A549 (cell line): Measurements from ENCODE around the gene UCHL5. TPM values are rescaled to one million over a fixed set of nuclear protein-coding genes. Genes with fewer than 3 reads are reported as not detected.

Source experiments
- ATAC-seq, 2 experiments: fragments of 200-7000 bp in 1 of 2; fragments of >200 bp in 1 of 2; cut with Nextera tagmentation in 1 of 2; cut with Tn5 transposase in 1 of 2; 3 replicates each; pipeline versions ENCODE4 v1.8.0 to v1.9.1; 2018 to 2020; ENCODE audit warnings: mild to moderate bottlenecking in 1 of 2, moderate library complexity in 1 of 2
- CTCF ChIA-PET: fragments of 300-600 bp; sonication (Branson Sonifier 250); formaldehyde crosslinking; extraction: SDS; loops from one replicate; lab custom pipeline; 2021; ENCODE audit warnings: antibody characterized with exemption, inconsistent platforms; lab: Yijun Ruan, JAX
- POLR2A ChIA-PET: fragments of 350-600 bp; formaldehyde crosslinking; extraction: SDS; loops from one replicate; lab custom pipeline; 2021; ENCODE audit warnings: antibody characterized with exemption, inconsistent platforms; lab: Yijun Ruan, JAX
- DNase-seq, 2 experiments: peaks; one replicate each; pipeline versions ENCODE4 v3.0.0 to v3.0.0-alpha.2; 2011 to 2016; ENCODE audit warnings: low read depth in 1 of 2, low spot score in 1 of 2
- FAIRE-seq: peaks from 2 replicates; lab custom pipeline; 2011; peaks lifted over from hg19 to GRCh38; lab: Jason Lieb, UNC
- H3K27ac ChIP-seq, 2 experiments: fragments of >200 bp; sonication (Bioruptor Twin); formaldehyde crosslinking; 3 replicates each; pipeline ENCODE4 v1.5.1; 2016 to 2017
- H3K4me1 ChIP-seq: fragments of >200 bp; sonication (Bioruptor Twin); formaldehyde crosslinking; 3 replicates; pipeline ENCODE4 v1.6.1; 2016
- H3K4me2 ChIP-seq: fragments of >200 bp; sonication (Bioruptor Twin); formaldehyde crosslinking; 3 replicates; pipeline ENCODE4 v1.6.1; 2016
- H3K4me3 ChIP-seq: fragments of >200 bp; sonication (Bioruptor Twin); formaldehyde crosslinking; 3 replicates; pipeline ENCODE4 v1.5.1; 2016
- H3K9me3 ChIP-seq: fragments of >200 bp; sonication (Bioruptor Twin); formaldehyde crosslinking; 3 replicates; pipeline ENCODE4 v1.6.1; 2016
- CHD4 ChIP-seq: fragments of 200-600 bp; sonication (generic); IDR thresholded peaks from 2 replicates; pipeline ENCODE4 v1.6.1; 2016; ENCODE audit warnings: antibody characterized with exemption, mild to moderate bottlenecking, borderline replicate concordance
- EHF ChIP-seq: fragments of 250-450 bp; sonication (Bioruptor Pico); IDR thresholded peaks from 2 replicates; pipeline ENCODE4 v1.5.0; 2020; ENCODE audit warnings: mild to moderate bottlenecking
- ESRRA ChIP-seq: fragments of 150-350 bp; IDR thresholded peaks from 2 replicates; pipeline ENCODE4 v1.6.1; 2014; ENCODE audit warnings: mild to moderate bottlenecking, low read length, borderline replicate concordance
- FOSB ChIP-seq: fragments of 250-450 bp; sonication (Bioruptor Pico); IDR thresholded peaks from 2 replicates; pipeline ENCODE4 v1.5.0; 2020; ENCODE audit warnings: mild to moderate bottlenecking, moderate library complexity
- HOXB13 ChIP-seq: fragments of 250-450 bp; sonication (Bioruptor Pico); IDR thresholded peaks from 2 replicates; pipeline ENCODE4 v1.5.0; 2020; ENCODE audit warnings: low read depth, mild to moderate bottlenecking, moderate library complexity
- JUN ChIP-seq, 2 experiments: fragments of >200 bp; sonication (Bioruptor Twin); formaldehyde crosslinking; IDR thresholded peaks; 2 replicates in 1 of 2; 3 replicates in 1 of 2; pipeline ENCODE4 v1.6.1; 2016 to 2017
- KDM1A ChIP-seq: fragments of 200-600 bp; sonication (generic); IDR thresholded peaks from 2 replicates; pipeline ENCODE4 v1.6.1; 2016; ENCODE audit warnings: low read depth, mild to moderate bottlenecking
- KDM5A ChIP-seq: fragments of 200-600 bp; sonication (generic); IDR thresholded peaks from 2 replicates; pipeline ENCODE4 v1.6.1; 2016; ENCODE audit warnings: antibody characterized with exemption, mild to moderate bottlenecking
- NR3C1 ChIP-seq: fragments of >200 bp; sonication (Bioruptor Twin); formaldehyde crosslinking; IDR thresholded peaks from 3 replicates; pipeline ENCODE4 v1.6.1; 2017
- RCOR1 ChIP-seq: fragments of 150-350 bp; IDR thresholded peaks from 2 replicates; pipeline ENCODE4 v1.6.1; 2014; ENCODE audit warnings: antibody characterized with exemption, low read length, low read depth
- RFX5 ChIP-seq: fragments of 450-650 bp; IDR thresholded peaks from 2 replicates; pipeline ENCODE4 v1.7.1; 2014; ENCODE audit warnings: antibody characterized with exemption, mild to moderate bottlenecking, moderate library complexity
- ZFP36 ChIP-seq: fragments of 450-650 bp; IDR thresholded peaks from 2 replicates; pipeline ENCODE4 v1.6.1; 2014; ENCODE audit warnings: borderline replicate concordance; ENCODE audit not compliant: partially characterized antibody
- ZSCAN20 ChIP-seq: fragments of 250-450 bp; sonication (Bioruptor Pico); IDR thresholded peaks from 2 replicates; pipeline ENCODE4 v1.8.0; 2022; ENCODE audit warnings: mild to moderate bottlenecking, moderate library complexity
- WGBS: methylation state at CpG from one replicate; pipeline ENCODE4 v1.1.6; 2017; ENCODE audit errors: missing lambda C conversion rate; 5-methylcytosine and 5-hydroxymethylcytosine counted together
- polyA plus RNA-seq, 4 experiments: library from polyadenylated mRNA; depleted of rRNA in 3 of 4; stranded (reverse); fragments of >200 nt; fragmentation: RNase III in 1 of 4; extraction: RNeasy Plus Mini Kit Qiagen cat#74134 plus additional on column Dnase treatment in 1 of 4; gene quantifications; 2 replicates in 3 of 4; 3 replicates in 1 of 4; pipeline ENCODE4 v1.2.3, GENCODE V29; 2011 to 2017
- TF ChIP-seq, protein P1 (sequence below): fragments of 200-600 bp; sonication (generic); IDR thresholded peaks from 2 replicates; pipeline ENCODE4 v1.6.1; 2016; ENCODE audit warnings: antibody characterized with exemption, mild to moderate bottlenecking, moderate library complexity
- TF ChIP-seq, protein P2 (sequence below): fragments of 250-450 bp; sonication (Bioruptor Pico); IDR thresholded peaks from 2 replicates; pipeline ENCODE4 v1.5.0; 2021; ENCODE audit warnings: mild to moderate bottlenecking, moderate library complexity, borderline replicate concordance
- TF ChIP-seq, protein P3 (sequence below): fragments of 150-350 bp; IDR thresholded peaks from 2 replicates; pipeline ENCODE4 v1.6.1; 2014; ENCODE audit warnings: low read depth, mild to moderate bottlenecking, low read length
- TF ChIP-seq, protein P4 (sequence below): IDR thresholded peaks from 2 replicates; pipeline ENCODE4 v1.6.1; 2012; ENCODE audit warnings: low read depth, borderline replicate concordance

The UCHL5 gene
- polyA plus RNA-seq, 2 of the 4 experiments (the other 2 are of a cell fraction): 53.0 to 68.3 TPM

DNA sequence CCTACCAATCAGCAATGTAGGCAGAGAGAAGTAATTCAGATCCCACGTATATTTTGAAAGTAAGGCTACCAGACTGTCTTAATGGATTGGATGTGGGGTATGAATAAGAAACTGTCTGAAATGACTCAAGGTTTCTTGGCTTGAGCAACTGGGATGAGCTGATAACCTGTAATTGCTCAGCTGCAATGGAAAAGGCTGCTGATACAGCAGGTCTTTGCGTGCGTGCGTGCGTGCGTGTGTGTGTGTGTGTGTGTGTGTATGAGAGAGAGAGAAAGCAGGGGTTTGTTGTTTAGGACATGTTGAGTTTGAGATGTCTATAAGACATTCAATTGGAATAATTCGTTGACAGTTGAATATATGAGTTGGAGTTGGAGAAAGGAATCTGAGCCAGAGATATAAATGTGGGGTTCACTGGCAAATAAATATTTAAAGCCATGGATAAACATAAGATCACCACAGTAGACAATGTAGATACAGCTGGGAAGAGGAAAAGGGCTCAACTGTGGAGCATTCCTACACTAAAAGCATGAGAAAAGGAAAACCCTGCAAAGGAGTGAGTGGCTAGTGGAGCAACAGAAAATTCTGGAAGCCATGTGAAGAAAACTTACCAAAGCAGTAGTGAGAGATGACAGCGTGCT is 72.9 kb downstream of the UCHL5 start (continued):
- TF ChIP-seq, protein P1, sequence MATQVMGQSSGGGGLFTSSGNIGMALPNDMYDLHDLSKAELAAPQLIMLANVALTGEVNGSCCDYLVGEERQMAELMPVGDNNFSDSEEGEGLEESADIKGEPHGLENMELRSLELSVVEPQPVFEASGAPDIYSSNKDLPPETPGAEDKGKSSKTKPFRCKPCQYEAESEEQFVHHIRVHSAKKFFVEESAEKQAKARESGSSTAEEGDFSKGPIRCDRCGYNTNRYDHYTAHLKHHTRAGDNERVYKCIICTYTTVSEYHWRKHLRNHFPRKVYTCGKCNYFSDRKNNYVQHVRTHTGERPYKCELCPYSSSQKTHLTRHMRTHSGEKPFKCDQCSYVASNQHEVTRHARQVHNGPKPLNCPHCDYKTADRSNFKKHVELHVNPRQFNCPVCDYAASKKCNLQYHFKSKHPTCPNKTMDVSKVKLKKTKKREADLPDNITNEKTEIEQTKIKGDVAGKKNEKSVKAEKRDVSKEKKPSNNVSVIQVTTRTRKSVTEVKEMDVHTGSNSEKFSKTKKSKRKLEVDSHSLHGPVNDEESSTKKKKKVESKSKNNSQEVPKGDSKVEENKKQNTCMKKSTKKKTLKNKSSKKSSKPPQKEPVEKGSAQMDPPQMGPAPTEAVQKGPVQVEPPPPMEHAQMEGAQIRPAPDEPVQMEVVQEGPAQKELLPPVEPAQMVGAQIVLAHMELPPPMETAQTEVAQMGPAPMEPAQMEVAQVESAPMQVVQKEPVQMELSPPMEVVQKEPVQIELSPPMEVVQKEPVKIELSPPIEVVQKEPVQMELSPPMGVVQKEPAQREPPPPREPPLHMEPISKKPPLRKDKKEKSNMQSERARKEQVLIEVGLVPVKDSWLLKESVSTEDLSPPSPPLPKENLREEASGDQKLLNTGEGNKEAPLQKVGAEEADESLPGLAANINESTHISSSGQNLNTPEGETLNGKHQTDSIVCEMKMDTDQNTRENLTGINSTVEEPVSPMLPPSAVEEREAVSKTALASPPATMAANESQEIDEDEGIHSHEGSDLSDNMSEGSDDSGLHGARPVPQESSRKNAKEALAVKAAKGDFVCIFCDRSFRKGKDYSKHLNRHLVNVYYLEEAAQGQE: no peak
- TF ChIP-seq JUN (IDR thresholded peaks at IDR 0.05) (no peak), KDM5A (no peak), NR3C1 (no peak), ZFP36 (no peak)

DNA sequence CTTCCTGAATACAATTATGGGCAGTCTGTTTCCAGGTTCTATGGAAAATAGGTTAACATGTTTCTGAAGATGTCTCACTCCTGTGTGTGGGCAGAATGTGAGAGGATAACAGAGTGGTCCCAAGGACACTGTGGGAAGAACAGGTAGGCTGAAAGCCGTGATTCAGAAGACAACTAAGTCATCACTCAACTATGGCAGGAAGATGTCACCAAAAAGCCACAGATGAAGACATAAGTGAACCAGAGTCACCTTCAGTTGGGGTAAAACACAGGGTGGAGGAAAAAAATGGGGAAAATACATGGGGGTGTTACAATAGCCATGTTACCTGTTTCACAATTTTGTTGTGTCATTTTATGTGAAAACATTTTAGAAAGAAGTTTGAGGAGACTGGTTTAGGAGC is 75.1 kb downstream of the UCHL5 start:
- Histone ChIP-seq H3K4me2 (no peak overlapping the region), H3K4me3 (no peak overlapping the region)
- DNase-seq: no peak
- no peak for TF ChIP-seq CHD4
- TF ChIP-seq, protein P2, sequence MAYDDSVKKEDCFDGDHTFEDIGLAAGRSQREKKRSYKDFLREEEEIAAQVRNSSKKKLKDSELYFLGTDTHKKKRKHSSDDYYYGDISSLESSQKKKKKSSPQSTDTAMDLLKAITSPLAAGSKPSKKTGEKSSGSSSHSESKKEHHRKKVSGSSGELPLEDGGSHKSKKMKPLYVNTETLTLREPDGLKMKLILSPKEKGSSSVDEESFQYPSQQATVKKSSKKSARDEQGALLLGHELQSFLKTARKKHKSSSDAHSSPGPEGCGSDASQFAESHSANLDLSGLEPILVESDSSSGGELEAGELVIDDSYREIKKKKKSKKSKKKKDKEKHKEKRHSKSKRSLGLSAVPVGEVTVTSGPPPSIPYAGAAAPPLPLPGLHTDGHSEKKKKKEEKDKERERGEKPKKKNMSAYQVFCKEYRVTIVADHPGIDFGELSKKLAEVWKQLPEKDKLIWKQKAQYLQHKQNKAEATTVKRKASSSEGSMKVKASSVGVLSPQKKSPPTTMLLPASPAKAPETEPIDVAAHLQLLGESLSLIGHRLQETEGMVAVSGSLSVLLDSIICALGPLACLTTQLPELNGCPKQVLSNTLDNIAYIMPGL (CRISPR knock-in tag): no peak
- TF ChIP-seq ESRRA: no peak
- no peak for TF ChIP-seq JUN (IDR thresholded peaks at IDR 0.05)
- TF ChIP-seq, protein P3, sequence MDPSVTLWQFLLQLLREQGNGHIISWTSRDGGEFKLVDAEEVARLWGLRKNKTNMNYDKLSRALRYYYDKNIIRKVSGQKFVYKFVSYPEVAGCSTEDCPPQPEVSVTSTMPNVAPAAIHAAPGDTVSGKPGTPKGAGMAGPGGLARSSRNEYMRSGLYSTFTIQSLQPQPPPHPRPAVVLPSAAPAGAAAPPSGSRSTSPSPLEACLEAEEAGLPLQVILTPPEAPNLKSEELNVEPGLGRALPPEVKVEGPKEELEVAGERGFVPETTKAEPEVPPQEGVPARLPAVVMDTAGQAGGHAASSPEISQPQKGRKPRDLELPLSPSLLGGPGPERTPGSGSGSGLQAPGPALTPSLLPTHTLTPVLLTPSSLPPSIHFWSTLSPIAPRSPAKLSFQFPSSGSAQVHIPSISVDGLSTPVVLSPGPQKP: no peak
- no peak for TF ChIP-seq HOXB13
- no peak for TF ChIP-seq EHF (CRISPR knock-in tag)
- TF ChIP-seq KDM1A: no peak
- TF ChIP-seq RFX5: no peak
- no peak for TF ChIP-seq ZSCAN20
- no peak for TF ChIP-seq FOSB (CRISPR knock-in tag)
- TF ChIP-seq RCOR1: no peak
- TF ChIP-seq, protein P4, sequence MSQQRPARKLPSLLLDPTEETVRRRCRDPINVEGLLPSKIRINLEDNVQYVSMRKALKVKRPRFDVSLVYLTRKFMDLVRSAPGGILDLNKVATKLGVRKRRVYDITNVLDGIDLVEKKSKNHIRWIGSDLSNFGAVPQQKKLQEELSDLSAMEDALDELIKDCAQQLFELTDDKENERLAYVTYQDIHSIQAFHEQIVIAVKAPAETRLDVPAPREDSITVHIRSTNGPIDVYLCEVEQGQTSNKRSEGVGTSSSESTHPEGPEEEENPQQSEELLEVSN: no peak
- TF ChIP-seq, all 56 proteins: peak for 0
- ChIA-PET POLR2A (no interaction called here), CTCF (no interaction called here)
- no peak overlapping the region for H3K27ac ChIP-seq
- H3K9me3 ChIP-seq: no peaks in the 10 kb centered on the region
- no peak for FAIRE-seq
- no peak for ATAC-seq
- WGBS: 86% methylated on average over 1 of the region's 1 CpG
- H3K4me1 ChIP-seq: no peaks in the 10 kb centered on the region
